CD14-positive monocyte (primary cell): Measurements from ENCODE around the gene PIM3. TPM values are rescaled to one million over a fixed set of nuclear protein-coding genes. Genes with fewer than 3 reads are reported as not detected.

Experiments used
- DNase-seq, 3 donors: peaks; one replicate each; pipeline ENCODE4 v3.0.0-alpha.2; 2011 to 2022
- H2AFZ ChIP-seq: 2 replicates; pipeline ENCODE4 v1.6.0; 2012; ENCODE audit warnings: mild to moderate bottlenecking, low read depth, low read length, inconsistent platforms; ENCODE audit not compliant: insufficient read depth, poor library complexity, severe bottlenecking
- H3K27ac ChIP-seq, 2 donors: 1 replicate in 1 of 2; 2 replicates in 1 of 2; pipeline ENCODE4 v1.5.1; 2012 to 2013; ENCODE audit warnings: low read length in 2 of 2, control low read depth in 1 of 2, inconsistent platforms in 1 of 2, low read depth in 1 of 2, mild to moderate bottlenecking in 1 of 2
- H3K27me3 ChIP-seq, 2 donors: one replicate each; pipeline versions ENCODE4 v1.6.0 to v1.6.1; 2011 to 2013; ENCODE audit warnings: low read length in 2 of 2; ENCODE audit not compliant: control insufficient read depth in 2 of 2, insufficient read depth in 2 of 2
- H3K36me3 ChIP-seq, 2 donors: replicated peaks in 1 of 2; 1 replicate in 1 of 2; 2 replicates in 1 of 2; pipeline versions ENCODE4 v1.5.1 to v1.6.1; 2012 to 2013; ENCODE audit warnings: low read length in 2 of 2, control low read depth in 1 of 2, inconsistent platforms in 1 of 2, mild to moderate bottlenecking in 1 of 2; ENCODE audit not compliant: insufficient read depth in 2 of 2, control insufficient read depth in 1 of 2
- H3K4me1 ChIP-seq, 2 donors: 1 replicate in 1 of 2; 2 replicates in 1 of 2; pipeline versions ENCODE4 v1.5.1 to v1.6.1; 2012 to 2013; ENCODE audit warnings: low read length in 2 of 2, control low read depth in 1 of 2, inconsistent platforms in 1 of 2, mild to moderate bottlenecking in 1 of 2, moderate library complexity in 1 of 2; ENCODE audit not compliant: insufficient read depth in 2 of 2, control insufficient read depth in 1 of 2
- H3K4me2 ChIP-seq: replicated peaks from 2 replicates; pipeline ENCODE3; 2012; ENCODE audit warnings: low read length, moderate library complexity, mild to moderate bottlenecking; ENCODE audit not compliant: poor library complexity, severe bottlenecking; ENCODE audit errors: extremely low read depth
- H3K4me3 ChIP-seq, 3 experiments: fragments of 200-600 bp in 1 of 3; sonication (generic) in 1 of 3; replicated peaks in 1 of 3; 1 replicate in 2 of 3; 2 replicates in 1 of 3; pipeline ENCODE4 v1.5.1; 2011 to 2013; ENCODE audit warnings: low read length in 3 of 3, mild to moderate bottlenecking in 3 of 3, control low read depth in 2 of 3, low read depth in 2 of 3, inconsistent platforms in 1 of 3, moderate library complexity in 1 of 3
- H3K79me2 ChIP-seq: 2 replicates; pipeline ENCODE4 v1.6.0; 2012; ENCODE audit warnings: mild to moderate bottlenecking, control low read depth, inconsistent platforms, low read length, moderate library complexity; ENCODE audit not compliant: insufficient read depth
- H3K9ac ChIP-seq: 2 replicates; pipeline ENCODE4 v1.6.0; 2017; ENCODE audit warnings: low read length, mild to moderate bottlenecking; ENCODE audit not compliant: insufficient read depth, poor library complexity, severe bottlenecking
- H3K9me3 ChIP-seq, 2 donors: replicated peaks in 1 of 2; 1 replicate in 1 of 2; 2 replicates in 1 of 2; pipeline versions ENCODE4 v1.5.1 to v1.6.1; 2012 to 2013; ENCODE audit warnings: low read length in 2 of 2, control low read depth in 1 of 2; ENCODE audit not compliant: control insufficient read depth in 1 of 2, insufficient read depth in 1 of 2
- H4K20me1 ChIP-seq: 2 replicates; pipeline ENCODE4 v1.6.0; 2012; ENCODE audit warnings: mild to moderate bottlenecking, low read length, control low read depth, moderate library complexity; ENCODE audit not compliant: insufficient read depth
- H3K27ac Mint-ChIP-seq, 7 donors: one replicate each; pipeline ENCODE4 v1.8.0; 2020; ENCODE audit warnings: mild to moderate bottlenecking in 7 of 7, mixed read lengths in 7 of 7, moderate library complexity in 6 of 7, inconsistent platforms in 2 of 7
- H3K27me3 Mint-ChIP-seq, 3 donors: one replicate each; pipeline ENCODE4 v1.8.0; 2021 to 2022; ENCODE audit warnings: low read depth in 3 of 3, mild to moderate bottlenecking in 3 of 3, mixed read lengths in 3 of 3, moderate library complexity in 3 of 3, inconsistent platforms in 1 of 3
- H3K36me3 Mint-ChIP-seq, 2 donors: one replicate each; pipeline ENCODE4 v1.8.0; 2020; ENCODE audit warnings: mixed read lengths in 2 of 2, inconsistent platforms in 1 of 2, mild to moderate bottlenecking in 1 of 2
- H3K4me1 Mint-ChIP-seq: one replicate; pipeline ENCODE4 v1.8.0; 2020; ENCODE audit warnings: mild to moderate bottlenecking, mixed read lengths
- H3K4me3 Mint-ChIP-seq, 2 donors: one replicate each; pipeline ENCODE4 v1.8.0; 2020; ENCODE audit warnings: mild to moderate bottlenecking in 2 of 2, mixed read lengths in 2 of 2, moderate library complexity in 1 of 2
- H3K9me3 Mint-ChIP-seq, 7 donors: one replicate each; pipeline ENCODE4 v1.8.0; 2020 to 2022; ENCODE audit warnings: mixed read lengths in 7 of 7, mild to moderate bottlenecking in 6 of 7, moderate library complexity in 6 of 7, inconsistent platforms in 2 of 7
- WGBS: methylation state at CpG from one replicate; pipeline ENCODE4 v1.1.5; 2013; ENCODE audit warnings: missing lambda C conversion rate; ENCODE audit not compliant: insufficient coverage; 5-methylcytosine and 5-hydroxymethylcytosine counted together
- intact Hi-C, 2 donors: fragments of 100-400 bp; cut with micrococcal nuclease; formaldehyde crosslinking; loops; one replicate each; pipeline versions ENCODE4 v1.15.0 to v1.15.1; 2023
- polyA plus RNA-seq, 3 donors: library from polyadenylated mRNA; depleted of rRNA in 1 of 3; unstranded in 2 of 3; stranded (reverse) in 1 of 3; fragments of 300-500 nt in 2 of 3; fragments of >200 nt in 1 of 3; fragmentation: Illumina TruSeq in 2 of 3; gene quantifications; 1 replicate in 2 of 3; 2 replicates in 1 of 3; pipeline ENCODE4 v1.2.3, GENCODE V29; 2012 to 2021
- TF ChIP-seq, protein P1 (sequence below): fragments of 200-600 bp; IDR thresholded peaks from one replicate; pipeline ENCODE4 v1.8.0; 2022; ENCODE audit warnings: antibody characterized with exemption, mild to moderate bottlenecking

PIM3 gene
- polyA plus RNA-seq, 3 donors = 38.8 to 135 (median 40.4) TPM

- no peaks in the 10 kb centered on the region for H3K36me3 ChIP-seq
- H3K79me2 ChIP-seq = peaks cover 21% of the 10 kb centered on the region
- H3K27ac ChIP-seq = no peak overlapping the region
- H3K4me1 ChIP-seq = peaks cover 27 to 47% of the 10 kb centered on the region in 2 donors
- intact Hi-C loops = no loop called here
- DNase-seq = no peak
- H4K20me1 ChIP-seq = peaks cover 11% of the 10 kb centered on the region
- no peaks in the 10 kb centered on the region for H3K9me3 ChIP-seq
- Mint-ChIP-seq H3K27me3 (peaks cover 0 to 2% (median 1%) of the 10 kb centered on the region in 3 donors), H3K27ac (peak overlapping the region in 1 of 7 donors; percentile 35), H3K36me3 (peaks cover 0 to 8% of the 10 kb centered on the region in 2 donors), H3K9me3 (no peaks in the 10 kb centered on the region), H3K4me1 (peaks cover 25% of the 10 kb centered on the region), H3K4me3 (no peak overlapping the region)
- H2AFZ ChIP-seq = no peak overlapping the region
- TF ChIP-seq, protein P1, sequence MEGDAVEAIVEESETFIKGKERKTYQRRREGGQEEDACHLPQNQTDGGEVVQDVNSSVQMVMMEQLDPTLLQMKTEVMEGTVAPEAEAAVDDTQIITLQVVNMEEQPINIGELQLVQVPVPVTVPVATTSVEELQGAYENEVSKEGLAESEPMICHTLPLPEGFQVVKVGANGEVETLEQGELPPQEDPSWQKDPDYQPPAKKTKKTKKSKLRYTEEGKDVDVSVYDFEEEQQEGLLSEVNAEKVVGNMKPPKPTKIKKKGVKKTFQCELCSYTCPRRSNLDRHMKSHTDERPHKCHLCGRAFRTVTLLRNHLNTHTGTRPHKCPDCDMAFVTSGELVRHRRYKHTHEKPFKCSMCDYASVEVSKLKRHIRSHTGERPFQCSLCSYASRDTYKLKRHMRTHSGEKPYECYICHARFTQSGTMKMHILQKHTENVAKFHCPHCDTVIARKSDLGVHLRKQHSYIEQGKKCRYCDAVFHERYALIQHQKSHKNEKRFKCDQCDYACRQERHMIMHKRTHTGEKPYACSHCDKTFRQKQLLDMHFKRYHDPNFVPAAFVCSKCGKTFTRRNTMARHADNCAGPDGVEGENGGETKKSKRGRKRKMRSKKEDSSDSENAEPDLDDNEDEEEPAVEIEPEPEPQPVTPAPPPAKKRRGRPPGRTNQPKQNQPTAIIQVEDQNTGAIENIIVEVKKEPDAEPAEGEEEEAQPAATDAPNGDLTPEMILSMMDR = no peak
- no peak overlapping the region for H3K9ac ChIP-seq
- H3K4me2 ChIP-seq = no peak overlapping the region
- 88% methylated on average over 11 of the region's 20 CpGs for WGBS
- no peak overlapping the region for H3K4me3 ChIP-seq
- no peaks in the 10 kb centered on the region for H3K27me3 ChIP-seq
Measured at GRCh38 chr22:49956914-49957825, 3.4 kb upstream of the PIM3 start.

GRCh38 chr22:49957826-49958365 is 2.7 kb upstream of the PIM3 start:
- H3K4me3 ChIP-seq = no peak overlapping the region
- TF ChIP-seq, protein P1 = no peak
- intact Hi-C loops = loop anchor here in 1 of 2 donors (1.0 kb wide), 1 partner anchor 22 kb away; no protein-coding TSS in a partner anchor
- H3K4me1 ChIP-seq = peaks cover 30 to 45% of the 10 kb centered on the region in 2 donors
- Mint-ChIP-seq H3K27ac (peak overlapping the region in 2 of 7 donors; percentile 15 to 82), H3K9me3 (no peaks in the 10 kb centered on the region), H3K36me3 (peaks cover 0 to 12% of the 10 kb centered on the region in 2 donors), H3K4me1 (peaks cover 24% of the 10 kb centered on the region), H3K4me3 (no peak overlapping the region), H3K27me3 (peaks cover 0 to 1% (median 0%) of the 10 kb centered on the region in 3 donors)
- H2AFZ ChIP-seq = no peak overlapping the region
- peaks cover 4% of the 10 kb centered on the region in 2 donors for H3K36me3 ChIP-seq
- no peaks in the 10 kb centered on the region for H3K27me3 ChIP-seq
- H3K27ac ChIP-seq = no peak overlapping the region
- DNase-seq = no peak
- H3K4me2 ChIP-seq = no peak overlapping the region
- H4K20me1 ChIP-seq = peaks cover 18% of the 10 kb centered on the region
- H3K79me2 ChIP-seq = peaks cover 27% of the 10 kb centered on the region
- no peak overlapping the region for H3K9ac ChIP-seq
- 95% methylated on average over 12 of the region's 12 CpGs for WGBS
- no peaks in the 10 kb centered on the region for H3K9me3 ChIP-seq
